Mucosa of descending colon (tissue), 3 donors: ENCODE data around the gene IL1RAPL2. TPM values are rescaled to one million over a fixed set of nuclear protein-coding genes. Genes with fewer than 3 reads are reported as not detected.

Experiments used
- ATAC-seq: fragments of 200-7000 bp; cut with Tn5 transposase; one replicate; pipeline ENCODE4 v1.9.1; 2020; ENCODE audit warnings: mild to moderate bottlenecking, moderate library complexity
- DNase-seq, 3 donors: peaks; one replicate each; pipeline ENCODE4 v3.0.0-alpha.2; 2020
- H3K36me3 ChIP-seq: fragments of 200-600 bp; one replicate; pipeline ENCODE4 v1.8.0; 2021; ENCODE audit warnings: low read depth, mild to moderate bottlenecking
- H3K4me1 ChIP-seq: fragments of 200-600 bp; one replicate; pipeline ENCODE4 v1.8.0; 2021; ENCODE audit warnings: low read depth, mild to moderate bottlenecking
- H3K4me3 ChIP-seq: fragments of 200-600 bp; one replicate; pipeline ENCODE4 v1.8.0; 2021; ENCODE audit warnings: mild to moderate bottlenecking
- H3K9me3 ChIP-seq: fragments of 200-600 bp; one replicate; pipeline ENCODE4 v1.8.0; 2021; ENCODE audit warnings: mild to moderate bottlenecking
- CTCF ChIP-seq: fragments of 200-600 bp; IDR thresholded peaks from one replicate; pipeline ENCODE4 v1.8.0; 2022; ENCODE audit warnings: antibody characterized with exemption, mild to moderate bottlenecking
- intact Hi-C, 2 donors: fragments of 100-400 bp; cut with DNase I in 1 of 2; cut with micrococcal nuclease in 1 of 2; formaldehyde crosslinking; loops; one replicate each; pipeline versions ENCODE4 v1.11.0 to v1.11.1; 2022; cut with DNase I, micrococcal nuclease
- total RNA-seq, 3 donors: library from RNA; stranded (reverse); fragmentation: NEBNext Ultra II Directional in 2 of 3; extraction: Animal tissue kit (Norgen Biotek cat#: 25700) in 2 of 3; gene quantifications; one replicate each; pipeline versions ENCODE4 v1.2.1 to v1.2.4, GENCODE V29; 2021 to 2023
- donor health status: DM: no; HTN: no; CAD: no; lungs with moderate emphysema.
- donor health status: DM: no; HTN: no; CAD: no.
- donor health status: DM: no; HTN: yes; CAD: no.

IL1RAPL2 gene
- total RNA-seq, 3 donors from 2014 or later = 0.19 TPM; not detected in 2

- intact Hi-C loops = no loop called here
- ATAC-seq (no peak), DNase-seq (no peak)
- Histone ChIP-seq H3K9me3 (no peaks in the 10 kb centered on the region), H3K36me3 (no peaks in the 10 kb centered on the region), H3K4me1 (no peaks in the 10 kb centered on the region), H3K4me3 (no peak overlapping the region)
- no peak for TF ChIP-seq CTCF
Observed at GRCh38 chrX:104621781-104622180, 55.8 kb downstream of the IL1RAPL2 start.

DNA sequence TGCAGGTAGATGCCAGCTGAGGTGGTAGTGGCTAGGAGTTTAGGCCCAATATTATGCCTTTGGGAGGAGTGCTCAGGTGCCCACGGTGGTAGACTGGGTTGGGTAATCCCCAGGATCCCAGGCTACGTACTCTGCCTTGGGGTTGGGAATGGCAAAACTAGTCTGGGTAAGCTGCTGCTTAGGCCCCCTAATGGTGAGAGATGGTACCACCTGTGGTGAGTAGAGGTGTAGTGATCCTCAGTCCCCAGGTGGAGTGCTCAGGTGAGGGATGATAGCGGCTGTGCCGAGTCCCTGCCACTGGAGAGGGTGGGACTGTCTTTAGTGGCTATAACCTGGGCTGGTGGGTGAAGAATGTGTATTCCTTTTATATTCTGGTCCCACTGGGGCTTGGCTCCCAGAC lies 75.2 kb downstream of the IL1RAPL2 start:
- Histone ChIP-seq H3K4me1 (no peaks in the 10 kb centered on the region), H3K9me3 (no peaks in the 10 kb centered on the region), H3K36me3 (no peaks in the 10 kb centered on the region), H3K4me3 (no peak overlapping the region)
- ATAC-seq = no peak
- no peak for DNase-seq
- intact Hi-C loops = no loop called here
- TF ChIP-seq CTCF = no peak

GRCh38 chrX:104647084-104647483 lies 81.1 kb downstream of the IL1RAPL2 start:
- DNase-seq = no peak
- H3K4me1 ChIP-seq = no peaks in the 10 kb centered on the region
- no peaks in the 10 kb centered on the region for H3K36me3 ChIP-seq
- no peak overlapping the region for H3K4me3 ChIP-seq
- no peak for TF ChIP-seq CTCF
- intact Hi-C loops = no loop called here
- no peaks in the 10 kb centered on the region for H3K9me3 ChIP-seq
- no peak for ATAC-seq

DNA sequence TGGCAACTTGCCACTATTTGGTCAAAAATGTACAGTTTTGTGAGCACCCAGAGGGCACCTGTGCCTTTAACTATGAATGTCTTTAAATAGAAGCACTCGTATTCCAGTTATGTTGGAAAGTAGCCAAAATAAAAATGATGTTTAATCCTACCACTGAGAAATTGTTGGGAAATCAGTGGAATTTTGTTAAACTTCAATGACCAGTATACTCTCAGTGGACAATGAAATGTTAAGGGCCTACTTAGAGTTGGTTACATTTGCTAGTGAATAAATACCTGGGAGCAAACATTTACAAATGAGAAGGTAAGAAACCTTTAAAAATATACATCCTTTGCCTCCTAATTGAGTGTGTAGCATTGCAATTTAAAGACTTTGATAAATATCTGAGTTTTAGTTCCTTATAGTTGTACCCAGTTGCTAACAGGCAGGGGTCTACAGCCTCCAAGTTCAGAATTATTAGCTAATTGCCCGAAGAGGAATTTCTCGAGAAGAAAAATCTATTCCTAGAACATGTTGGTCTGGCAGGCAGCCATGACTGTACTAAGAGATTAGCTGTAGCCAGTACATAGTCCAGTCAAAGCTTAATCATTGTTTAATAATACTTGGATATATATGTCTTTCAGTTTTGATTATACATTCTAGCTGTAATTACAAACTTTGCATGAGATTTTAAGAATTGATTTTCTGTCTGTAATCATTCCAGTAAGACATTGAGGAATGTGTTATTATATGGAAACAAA lies 93.2 kb downstream of the IL1RAPL2 start:
- Histone ChIP-seq H3K4me3 (no peak overlapping the region), H3K9me3 (no peaks in the 10 kb centered on the region), H3K36me3 (no peaks in the 10 kb centered on the region), H3K4me1 (no peaks in the 10 kb centered on the region)
- ATAC-seq (no peak), DNase-seq (no peak)
- no peak for TF ChIP-seq CTCF
- intact Hi-C loops = no loop called here

DNA sequence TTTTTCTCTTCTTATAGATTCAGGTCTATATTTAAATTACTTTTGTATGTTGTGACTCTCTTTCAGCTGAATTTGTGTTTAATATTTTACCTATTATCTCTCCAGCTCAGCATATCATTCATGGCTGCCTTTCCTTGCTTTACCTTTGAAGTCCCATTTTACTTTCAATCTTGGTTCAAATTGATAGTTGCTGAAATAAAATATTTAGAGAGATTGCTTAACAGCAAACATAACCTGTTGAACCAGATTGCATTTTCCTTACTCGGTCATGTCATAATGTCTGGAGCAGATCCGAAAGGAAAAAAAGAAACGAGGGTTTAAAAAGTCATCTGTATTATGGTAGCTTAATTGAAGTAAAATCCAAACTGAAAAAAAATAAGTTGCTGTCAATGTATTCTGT lies 94.1 kb downstream of the IL1RAPL2 start:
- H3K4me1 ChIP-seq = no peaks in the 10 kb centered on the region
- no peaks in the 10 kb centered on the region for H3K36me3 ChIP-seq
- DNase-seq (no peak), ATAC-seq (no peak)
- intact Hi-C loops = no loop called here
- no peak overlapping the region for H3K4me3 ChIP-seq
- H3K9me3 ChIP-seq = no peaks in the 10 kb centered on the region
- TF ChIP-seq CTCF = no peak

- Histone ChIP-seq H3K9me3 (no peaks in the 10 kb centered on the region), H3K4me1 (no peaks in the 10 kb centered on the region), H3K36me3 (no peaks in the 10 kb centered on the region), H3K4me3 (no peak overlapping the region)
- ATAC-seq (no peak), DNase-seq (no peak)
- intact Hi-C loops = no loop called here
- TF ChIP-seq CTCF = no peak
Observed at GRCh38 chrX:104662694-104663093, 96.7 kb downstream of the IL1RAPL2 start.
